Measurements from ENCODE around the gene OR9Q1.
A peak's percentile ranks its signal among the peaks of the same experiment; 100 is the strongest.
"Not testable (repeated sequence)": the region's sequence is repeated elsewhere in the genome, so short reads cannot be mapped to it uniquely, and the experiment has no call there.

The OR9Q1 gene, protein sequence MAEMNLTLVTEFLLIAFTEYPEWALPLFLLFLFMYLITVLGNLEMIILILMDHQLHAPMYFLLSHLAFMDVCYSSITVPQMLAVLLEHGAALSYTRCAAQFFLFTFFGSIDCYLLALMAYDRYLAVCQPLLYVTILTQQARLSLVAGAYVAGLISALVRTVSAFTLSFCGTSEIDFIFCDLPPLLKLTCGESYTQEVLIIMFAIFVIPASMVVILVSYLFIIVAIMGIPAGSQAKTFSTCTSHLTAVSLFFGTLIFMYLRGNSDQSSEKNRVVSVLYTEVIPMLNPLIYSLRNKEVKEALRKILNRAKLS

DNA sequence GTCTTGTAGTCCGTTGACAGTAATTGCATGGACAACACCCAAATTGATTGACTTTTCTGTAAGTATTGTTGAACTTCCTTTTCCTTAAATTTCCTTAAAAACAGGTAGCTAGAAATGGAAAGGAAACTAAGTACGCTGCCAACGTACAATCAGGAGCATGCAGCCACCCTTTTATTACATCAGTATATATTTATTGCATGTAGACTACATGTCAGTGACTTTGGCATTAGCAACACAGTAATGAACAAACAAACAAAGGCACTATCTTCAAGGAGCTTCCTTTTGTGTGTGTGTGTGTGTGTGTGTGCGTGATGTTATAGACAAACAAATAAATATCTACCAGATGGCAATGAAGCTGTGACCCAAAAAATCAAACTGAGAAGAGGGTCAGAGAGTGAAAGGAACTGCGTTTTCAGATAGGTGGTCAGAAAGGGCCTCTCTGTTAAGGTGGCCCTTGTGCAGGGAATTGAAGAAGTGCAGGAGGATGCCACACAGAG lies at the start of gene OR9Q1:
OR9Q1 (plus strand) TSS at position 447 of the 497 bp plus-strand sequence. CDS start 155,564 bp downstream, outside the sequence.
- no peak for DNase-seq (ENCODE audit: low read depth)

DNA sequence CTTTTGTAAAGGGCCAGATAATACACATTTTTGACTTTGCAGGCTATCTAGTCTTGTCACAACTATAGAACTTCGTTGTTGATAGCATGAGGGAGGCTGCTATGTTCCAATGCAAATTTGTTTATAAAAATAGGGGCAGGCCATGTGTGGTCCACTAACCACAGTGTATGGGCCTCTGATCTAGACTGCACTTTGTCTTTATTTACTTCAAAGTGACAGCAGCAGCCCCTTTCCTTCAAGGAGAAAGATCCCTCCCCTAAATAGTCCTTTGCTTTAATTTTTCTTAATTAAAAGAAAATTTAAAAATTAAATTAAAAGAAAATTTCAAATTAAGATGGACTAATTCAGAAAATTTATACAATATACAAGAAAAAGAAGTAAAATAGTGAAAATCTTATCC lies 49.5 kb upstream of the OR9Q1 start:
- no peak for DNase-seq (ENCODE audit: low read depth)

DNA sequence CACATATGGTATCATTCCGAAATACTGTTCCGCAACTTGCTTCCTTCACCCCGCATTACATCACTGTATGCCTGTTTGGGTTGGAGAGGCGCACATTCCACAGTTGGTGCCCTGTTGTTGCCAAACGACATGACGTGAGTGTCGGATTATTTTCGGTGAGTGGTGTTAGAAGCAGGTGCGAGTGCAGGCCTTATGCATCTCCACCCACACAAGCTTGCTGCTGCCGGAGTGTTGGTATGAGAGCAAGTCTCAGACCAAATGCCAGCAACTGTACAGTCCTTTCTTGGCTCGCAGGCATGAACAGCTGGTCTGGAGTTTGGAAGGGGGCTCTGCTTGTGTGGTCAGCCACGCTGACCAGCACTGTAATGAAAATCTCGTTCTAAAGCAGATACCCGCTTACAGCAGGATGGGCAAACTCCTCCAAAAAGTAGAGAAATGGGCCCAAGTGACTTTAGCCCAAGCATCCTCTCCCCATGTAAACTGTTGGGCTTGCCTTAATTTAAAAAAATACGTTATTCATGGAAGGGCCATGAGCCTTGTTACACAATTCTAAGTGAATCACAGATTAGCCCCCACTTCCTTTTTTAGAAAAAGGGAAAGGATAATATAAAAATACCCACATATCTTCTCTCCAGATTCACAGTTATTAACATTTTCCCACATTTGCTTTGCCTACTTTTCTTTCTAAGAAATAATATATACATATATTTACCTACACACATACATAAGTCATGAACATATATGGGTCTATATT lies 48.7 kb upstream of the OR9Q1 start:
- DNase-seq (ENCODE audit: low read depth), result no peak

DNA sequence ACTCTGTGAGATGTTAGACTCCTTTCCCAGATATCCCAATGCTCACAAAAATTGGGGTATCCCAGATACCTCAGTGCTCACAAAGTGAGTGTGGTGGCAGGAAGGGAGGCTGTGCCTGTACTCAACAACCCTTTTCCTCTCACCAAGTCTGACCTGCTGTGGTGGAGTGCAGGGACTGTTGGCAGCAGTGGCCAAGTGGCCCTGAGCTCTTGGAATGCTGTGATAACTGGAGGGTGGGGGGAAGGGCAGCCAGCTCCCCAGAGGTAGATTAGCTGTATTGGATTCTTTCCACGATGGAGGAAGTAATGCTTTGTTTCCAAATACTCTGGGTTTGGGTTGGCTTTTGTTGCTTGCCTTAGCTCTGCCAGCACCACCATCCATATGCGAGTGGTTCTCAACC lies 46.0 kb upstream of the OR9Q1 start:
- no peak for DNase-seq (ENCODE audit: low read depth)

DNA sequence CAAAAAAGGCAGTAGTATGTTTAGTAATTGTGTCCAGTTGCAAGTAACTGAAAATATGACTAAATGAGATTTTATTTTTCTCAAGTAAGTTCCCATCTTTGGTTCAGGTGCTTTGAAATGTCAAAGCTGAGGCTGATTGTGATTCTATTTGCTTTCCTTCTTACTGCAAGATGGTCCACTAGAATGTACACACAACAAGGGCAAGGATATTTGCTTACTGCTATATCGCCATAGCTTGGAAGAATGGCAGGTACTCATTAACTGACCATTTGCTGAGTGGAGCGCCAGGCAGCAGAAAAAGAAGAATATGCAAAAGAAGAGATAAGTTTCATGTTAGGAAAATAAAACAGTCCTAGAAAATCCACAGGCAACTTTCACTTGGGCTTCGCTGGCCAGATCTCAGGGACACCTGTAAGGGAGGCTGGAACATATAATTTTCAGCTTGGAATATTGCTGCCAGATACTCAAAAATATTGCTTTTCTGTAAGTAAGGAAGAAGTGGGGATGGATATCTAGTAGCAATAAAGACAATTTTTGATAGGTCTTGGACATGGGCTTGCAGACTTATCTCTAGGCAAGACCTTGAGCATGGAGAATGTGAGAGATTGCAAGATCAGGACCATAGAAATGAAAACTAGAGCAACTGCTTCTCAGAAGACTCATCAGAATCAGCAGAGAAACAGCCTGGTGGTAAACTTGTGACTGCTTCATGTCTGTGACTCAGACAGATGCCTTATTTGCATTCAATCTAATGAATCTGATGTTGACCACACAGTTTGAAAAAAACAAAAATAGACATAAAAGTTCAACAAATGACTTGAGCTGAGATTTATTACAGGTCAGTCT lies 44.8 kb upstream of the OR9Q1 start:
- no peak for DNase-seq (ENCODE audit: low read depth)

DNA sequence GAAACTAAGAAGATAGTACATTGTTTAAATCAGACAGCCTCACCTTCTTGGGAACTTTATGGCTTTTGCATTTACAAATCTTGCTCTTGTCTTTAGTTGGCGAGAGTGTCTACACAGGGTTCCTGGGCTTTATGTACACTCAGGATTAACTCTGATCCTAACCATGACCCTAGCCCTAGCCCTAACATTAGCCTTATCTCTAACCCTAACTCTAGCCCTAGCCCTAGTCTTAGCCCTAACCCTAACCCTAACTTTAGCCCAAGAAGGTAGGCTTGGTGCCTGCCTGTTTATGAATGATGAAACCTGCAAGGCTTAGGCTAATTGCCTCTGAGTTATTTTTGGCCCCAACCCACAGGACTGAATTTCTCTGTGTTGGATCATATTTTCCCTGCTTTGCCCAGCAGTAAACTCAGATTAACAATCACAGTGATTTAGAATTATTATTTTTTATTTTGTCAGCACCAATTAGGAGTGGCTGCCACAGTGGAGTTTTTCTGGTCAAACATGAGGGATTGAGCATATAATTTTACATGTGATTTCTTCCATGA lies 44.1 kb upstream of the OR9Q1 start:
- no peak for DNase-seq (ENCODE audit: low read depth)

DNA sequence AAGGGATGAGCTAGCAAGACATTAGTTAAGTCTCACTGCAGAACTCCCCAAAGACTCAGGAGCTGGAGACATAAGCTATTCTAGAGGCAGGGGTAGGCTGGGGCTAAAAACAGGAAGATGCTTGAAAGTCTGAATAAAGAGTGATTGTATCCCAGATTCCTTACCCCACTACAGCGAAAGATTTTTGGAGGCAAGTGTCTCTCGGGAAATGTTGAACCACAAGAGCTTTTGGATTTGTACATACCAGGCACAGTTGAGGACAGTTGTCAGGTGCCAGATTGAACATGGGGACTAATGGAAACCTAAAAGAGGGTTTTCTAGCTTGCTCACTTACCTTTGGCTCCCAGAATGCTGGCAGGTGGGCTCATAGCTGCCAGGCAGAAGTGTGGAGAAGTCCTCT lies 43.5 kb upstream of the OR9Q1 start:
- no peak for DNase-seq (ENCODE audit: low read depth)

DNA sequence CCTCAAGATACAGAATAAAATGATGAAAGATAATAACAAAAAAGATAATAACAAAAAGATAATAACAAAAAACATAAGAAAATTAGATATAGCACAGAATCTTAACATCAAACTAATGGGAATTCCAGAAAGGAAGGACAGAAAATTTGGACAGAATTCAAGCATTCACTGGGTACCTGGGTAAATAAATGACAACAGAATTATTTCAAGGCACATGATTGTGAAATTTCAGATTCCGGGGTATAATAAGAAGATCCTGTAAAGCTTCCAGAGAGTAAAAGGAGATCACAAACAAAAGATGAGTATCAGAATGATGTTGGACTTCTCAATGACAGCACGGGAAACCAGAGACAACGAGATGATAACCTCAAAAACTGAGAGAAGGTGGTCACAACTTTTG lies 42.1 kb upstream of the OR9Q1 start:
- DNase-seq (ENCODE audit: low read depth), result no peak

DNA sequence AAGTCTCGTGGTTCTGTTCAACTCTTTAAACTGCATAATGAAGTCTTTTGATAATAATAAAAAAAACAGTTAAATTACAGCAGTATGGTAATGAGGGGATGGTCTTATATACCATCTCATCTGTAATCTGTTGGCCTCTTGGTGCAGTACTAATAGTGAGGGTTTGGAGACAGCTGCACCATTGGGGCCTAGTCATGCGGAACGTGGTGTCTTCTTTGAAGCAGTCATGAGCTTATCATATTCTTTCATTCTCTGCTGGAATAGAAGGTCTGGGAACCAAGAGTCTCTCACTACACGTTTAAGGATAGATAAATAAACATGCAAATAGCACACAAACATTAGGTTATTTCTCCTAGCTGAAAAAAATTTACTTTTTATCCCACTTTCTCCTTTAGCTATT lies 40.9 kb upstream of the OR9Q1 start:
- no peak for DNase-seq (ENCODE audit: low read depth)

DNA sequence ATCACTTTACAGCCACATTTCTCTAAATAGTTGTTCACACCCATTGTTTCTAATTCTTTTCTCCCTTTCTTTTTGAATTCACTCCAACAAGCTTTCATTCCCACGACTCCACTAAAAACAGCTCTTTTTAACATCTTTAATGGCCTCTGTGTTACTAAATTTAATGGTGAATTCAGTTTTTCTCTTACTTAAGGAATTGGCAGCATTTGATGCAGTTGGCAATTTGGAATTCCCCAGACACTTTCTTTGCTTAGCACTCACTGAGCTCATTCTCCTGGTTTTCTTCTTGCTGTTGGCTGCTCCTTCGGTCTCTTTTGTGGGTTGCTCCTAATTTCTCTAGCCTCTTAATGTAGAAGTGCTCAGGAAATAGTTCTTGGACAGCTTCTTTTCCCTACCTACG lies 40.5 kb upstream of the OR9Q1 start:
- DNase-seq (ENCODE audit: low read depth), result no peak

DNA sequence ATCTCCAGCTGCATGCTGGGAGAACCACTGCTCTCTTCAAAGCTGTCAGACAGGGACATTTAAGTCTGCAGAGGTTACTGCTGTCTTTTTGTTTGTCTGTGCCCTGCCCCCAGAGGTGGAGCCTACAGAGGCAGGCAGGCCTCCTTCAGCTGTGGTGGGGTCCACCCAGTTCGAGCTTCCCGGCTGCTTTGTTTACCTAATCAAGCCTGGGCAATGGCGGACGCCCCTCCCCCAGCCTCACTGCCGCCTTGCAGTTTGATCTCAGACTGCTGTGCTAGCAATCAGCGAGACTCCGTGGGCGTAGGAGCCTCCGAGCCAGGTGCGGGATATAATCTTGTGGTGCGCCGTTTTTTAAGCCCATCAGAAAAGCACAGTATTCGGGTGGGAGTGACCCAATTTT lies 24.2 kb upstream of the OR9Q1 start:
- not testable (repeated sequence) for DNase-seq (ENCODE audit: low read depth)

DNA sequence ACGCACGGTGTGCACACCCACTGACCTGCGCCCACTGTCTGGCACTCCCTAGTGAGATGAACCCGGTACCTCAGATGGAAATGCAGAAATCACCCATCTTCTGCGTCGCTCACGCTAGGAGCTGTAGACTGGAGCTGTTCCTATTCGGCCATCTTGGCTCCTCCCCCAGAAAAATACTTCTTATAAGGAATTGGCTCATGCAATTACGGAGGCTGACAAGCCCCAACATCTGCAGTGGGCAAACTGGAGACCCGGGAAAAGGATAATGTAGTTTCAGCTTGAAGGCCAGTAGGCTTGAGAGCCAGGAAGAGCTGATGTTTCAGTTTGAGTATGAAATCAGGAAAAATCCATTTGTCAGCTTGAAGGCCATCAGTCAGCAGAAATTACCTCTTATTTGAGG lies 23.7 kb upstream of the OR9Q1 start:
- DNase-seq (ENCODE audit: low read depth), result not testable (repeated sequence)

DNA sequence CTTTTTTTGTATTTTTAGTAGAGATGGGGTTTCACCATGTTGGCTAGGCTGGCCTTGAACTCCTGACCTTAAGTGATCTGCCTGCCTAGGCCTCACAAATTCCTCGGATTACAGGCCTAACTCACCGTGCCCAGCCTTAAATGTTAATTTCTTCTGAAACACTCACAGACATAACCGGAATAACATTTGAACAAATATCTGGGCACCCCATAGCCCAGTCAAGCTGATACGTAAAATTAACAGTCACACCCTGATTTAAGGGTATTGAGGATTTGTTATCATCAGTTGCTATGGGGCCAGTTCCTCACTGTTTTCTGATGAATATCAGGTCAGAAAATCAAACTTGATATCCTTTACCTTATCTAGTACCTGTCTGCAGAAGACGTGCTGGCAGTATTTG lies 23.0 kb upstream of the OR9Q1 start:
- DNase-seq (ENCODE audit: low read depth), result no peak

DNA sequence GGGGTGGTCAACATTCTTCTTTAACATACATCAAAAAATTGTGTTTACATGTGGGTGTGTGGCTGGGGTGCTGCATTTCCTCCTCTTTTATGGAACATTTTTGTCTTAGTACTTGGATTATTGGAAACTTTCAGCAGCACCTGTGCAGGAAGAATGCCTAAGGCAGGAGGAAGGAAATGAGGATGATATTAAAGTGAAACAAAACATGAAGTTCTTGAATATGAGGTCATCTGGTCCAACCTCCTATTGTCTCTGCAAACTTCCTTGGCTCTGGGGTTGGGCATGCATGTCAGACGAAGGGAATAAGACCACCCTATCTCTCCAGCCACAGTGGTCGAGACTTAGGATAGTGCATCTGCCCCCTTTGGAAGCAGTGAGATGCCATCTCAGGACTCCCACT lies 20.6 kb upstream of the OR9Q1 start:
- no peak for DNase-seq (ENCODE audit: low read depth)

DNA sequence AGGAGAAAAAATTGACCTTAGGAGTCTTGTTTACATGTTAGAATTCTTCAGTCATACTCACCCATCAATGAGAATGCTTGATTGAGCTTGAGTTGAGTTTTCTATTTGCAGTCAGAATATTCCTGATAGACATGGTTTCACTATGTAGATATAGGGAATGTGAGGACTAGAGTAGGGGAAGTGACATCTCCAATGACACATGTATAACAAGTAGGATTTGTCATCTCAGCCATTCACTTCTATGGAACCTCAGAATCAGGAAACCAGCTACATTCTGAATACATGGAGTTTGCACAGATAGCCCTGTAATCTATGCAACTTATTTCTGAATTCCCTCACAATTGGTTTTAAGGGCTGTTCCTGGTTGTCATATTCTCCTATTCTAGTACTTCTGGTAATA lies 20.1 kb upstream of the OR9Q1 start:
- DNase-seq (ENCODE audit: low read depth), result no peak

DNA sequence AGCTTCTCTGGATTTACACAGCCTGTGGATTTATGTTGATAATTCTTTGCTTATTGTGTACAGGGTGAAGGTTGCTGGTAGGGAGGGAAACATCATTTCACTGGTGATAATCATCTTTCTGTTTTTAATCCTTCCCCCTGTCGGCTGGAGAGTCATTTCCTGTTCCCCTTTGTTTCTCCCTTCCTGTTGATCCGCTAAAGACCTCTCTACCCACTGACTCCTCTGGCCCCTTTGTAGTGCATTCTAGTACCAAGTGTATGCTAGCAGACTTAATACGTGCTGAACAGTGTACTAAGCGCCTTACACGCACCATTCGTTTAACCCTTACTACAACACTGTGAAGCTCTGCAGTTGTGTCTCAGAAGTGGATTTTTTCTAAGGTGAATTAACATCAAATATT lies 19.0 kb upstream of the OR9Q1 start:
- no peak for DNase-seq (ENCODE audit: low read depth)

DNA sequence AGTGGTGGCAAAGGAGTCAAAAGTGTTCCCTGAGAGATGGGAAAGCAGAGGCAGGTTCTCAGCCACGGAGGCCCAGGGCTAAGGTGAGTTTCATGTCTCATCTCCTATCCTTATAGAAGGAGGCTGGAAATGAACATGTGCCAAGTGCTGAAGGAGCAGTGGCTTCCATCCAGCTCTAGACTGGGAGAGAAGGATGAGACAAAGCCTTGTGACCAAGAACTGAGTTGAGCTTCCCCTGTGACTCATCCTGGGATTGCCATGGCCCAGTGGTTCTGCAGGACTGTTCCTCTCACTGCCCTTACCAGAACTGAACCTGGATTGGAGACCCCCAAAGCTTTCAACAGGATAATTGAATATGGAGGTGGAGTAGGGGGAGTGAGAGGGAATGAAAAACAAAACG lies 16.7 kb upstream of the OR9Q1 start:
- DNase-seq (ENCODE audit: low read depth), result peak; percentile 39

DNA sequence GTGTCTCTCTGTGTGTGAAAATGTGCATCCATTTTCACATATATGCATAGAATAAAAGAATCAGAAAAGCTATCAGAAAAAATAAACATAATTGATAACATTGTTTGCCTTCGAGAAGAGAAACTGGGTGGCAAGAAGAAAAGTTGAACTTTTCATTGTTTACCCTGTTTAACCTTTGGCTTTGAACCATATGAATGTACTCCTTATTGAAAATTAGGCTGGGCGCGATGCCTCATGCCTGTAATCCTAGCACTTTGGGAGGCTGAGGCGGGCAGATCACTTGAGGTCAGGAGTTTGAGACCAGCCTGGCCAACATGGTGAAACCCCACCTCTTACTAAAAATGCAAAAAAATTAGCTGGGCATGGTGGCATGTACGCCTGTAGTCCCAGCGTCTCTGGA lies 11.9 kb upstream of the OR9Q1 start:
- no peak for DNase-seq (ENCODE audit: low read depth)

DNA sequence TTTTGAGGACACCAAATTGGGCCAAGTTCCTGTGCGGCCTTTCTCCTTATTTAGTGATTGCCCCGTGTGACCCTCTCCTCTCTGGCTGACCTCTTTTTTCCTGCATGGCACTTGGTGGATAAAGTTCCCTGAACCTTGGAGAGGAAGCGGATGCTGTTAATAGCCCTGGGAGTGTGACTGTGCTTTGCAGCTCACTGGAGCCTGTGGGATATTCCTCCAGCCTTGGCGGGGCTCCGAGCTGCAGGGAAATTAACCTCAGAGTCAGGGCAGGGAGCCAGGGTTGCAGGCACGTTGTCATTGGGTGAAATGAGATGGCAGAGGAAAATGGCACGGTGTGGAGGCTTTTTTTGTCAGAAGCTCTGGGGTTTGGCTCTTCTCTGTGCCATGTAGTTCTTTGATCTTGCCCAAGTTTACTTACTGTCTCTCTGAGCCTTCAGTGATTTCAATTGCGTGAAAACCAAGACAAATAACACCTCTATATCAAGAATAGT lies 965 bp downstream of the OR9Q1 start:
- DNase-seq (ENCODE audit: low read depth), result peak; percentile 7

DNA sequence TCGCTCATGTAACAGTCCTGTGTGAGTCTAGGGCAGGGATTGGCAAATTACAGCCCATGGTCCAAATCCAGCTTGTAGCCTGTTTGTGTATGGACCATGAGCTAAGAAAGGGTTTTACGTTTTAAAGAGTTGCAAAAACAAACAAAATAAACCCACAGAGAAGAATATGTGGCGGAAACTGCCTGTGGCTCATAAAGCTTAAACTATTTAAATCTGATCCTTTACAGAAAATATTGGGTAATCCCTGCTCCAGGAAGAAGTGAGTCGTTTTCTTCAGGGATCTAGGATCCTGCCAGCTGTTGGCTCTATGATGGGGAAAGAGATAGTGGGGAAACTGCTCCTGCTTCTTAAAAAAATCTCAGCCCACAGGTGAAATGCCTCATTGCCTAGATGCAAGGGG lies 3.7 kb downstream of the OR9Q1 start:
- no peak for DNase-seq (ENCODE audit: low read depth)

DNA sequence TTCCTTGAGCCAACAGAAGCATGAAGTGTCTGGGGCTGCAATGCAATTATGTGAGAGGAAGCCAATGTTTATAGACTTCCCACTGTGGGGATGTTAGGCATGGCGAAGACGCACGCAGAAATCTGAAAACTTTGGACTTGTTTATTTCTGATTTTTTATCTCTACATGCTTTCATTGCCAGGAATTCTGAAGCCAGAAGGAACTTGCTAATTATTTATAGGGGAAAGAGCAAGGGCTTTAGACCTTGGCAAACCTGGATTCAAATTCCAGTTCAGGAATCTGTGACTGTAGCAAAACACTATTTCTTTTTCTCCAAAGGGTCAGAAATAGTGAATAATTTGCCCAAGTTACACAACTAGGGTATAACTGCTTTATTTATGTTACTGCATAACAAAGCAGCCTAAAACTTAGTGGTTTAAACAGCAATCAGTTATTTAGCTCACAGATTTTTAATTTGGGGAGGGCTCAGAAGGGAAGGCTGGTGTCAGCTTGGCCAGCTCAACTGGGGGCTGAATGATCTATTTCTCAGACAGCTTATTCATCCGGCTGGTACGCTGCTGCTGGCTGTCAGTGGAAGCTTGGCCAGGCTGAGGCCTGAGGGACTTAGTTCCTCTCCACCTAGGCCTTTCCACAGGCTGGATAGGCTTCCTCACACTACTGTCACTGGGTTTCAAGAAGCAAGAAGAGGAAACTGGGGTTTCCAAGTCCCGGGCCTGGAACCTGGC lies 5.2 kb downstream of the OR9Q1 start:
- no peak for DNase-seq (ENCODE audit: low read depth)

DNA sequence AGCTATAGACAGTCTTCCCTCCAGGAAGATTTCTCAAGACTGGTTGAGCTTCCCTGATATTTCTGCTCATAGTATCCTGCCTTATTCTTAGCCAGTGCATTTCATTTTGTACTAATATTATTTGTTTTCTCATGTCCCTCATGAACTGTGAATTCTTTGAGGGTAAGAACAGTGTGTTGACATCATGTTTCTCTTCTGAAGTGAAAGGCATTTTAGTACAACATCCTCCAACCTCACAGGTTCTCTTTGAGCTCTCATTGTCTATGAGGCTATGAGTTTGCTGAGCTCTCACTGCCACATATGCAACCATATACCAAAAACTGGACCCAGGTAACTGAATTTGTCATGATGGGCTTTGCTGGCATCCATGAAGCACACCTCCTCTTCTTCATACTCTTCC lies 7.0 kb downstream of the OR9Q1 start, which contains the start of gene OR6Q1:
OR6Q1 (plus strand) TSS at position 301 of the 400 bp plus-strand sequence; CDS start at position 301, 0 bp downstream.
- no peak for DNase-seq (ENCODE audit: low read depth)

All from ELR (cell line).